Activated CD4-positive, alpha-beta T cell treated with anti-CD3 and anti-CD28 coated beads, Interleukin-2, Interleukin-6, amounts not matched to agents 100 ng/mL and 50 ng/mL, durations not matched to agents 16 hours and 8 hours (primary cell): ENCODE measurements around the gene CARS2.

ENCODE experiments used
- DNase-seq: peaks from one replicate; pipeline ENCODE4 v3.0.0-alpha.2; 2020

CARS2 gene, protein sequence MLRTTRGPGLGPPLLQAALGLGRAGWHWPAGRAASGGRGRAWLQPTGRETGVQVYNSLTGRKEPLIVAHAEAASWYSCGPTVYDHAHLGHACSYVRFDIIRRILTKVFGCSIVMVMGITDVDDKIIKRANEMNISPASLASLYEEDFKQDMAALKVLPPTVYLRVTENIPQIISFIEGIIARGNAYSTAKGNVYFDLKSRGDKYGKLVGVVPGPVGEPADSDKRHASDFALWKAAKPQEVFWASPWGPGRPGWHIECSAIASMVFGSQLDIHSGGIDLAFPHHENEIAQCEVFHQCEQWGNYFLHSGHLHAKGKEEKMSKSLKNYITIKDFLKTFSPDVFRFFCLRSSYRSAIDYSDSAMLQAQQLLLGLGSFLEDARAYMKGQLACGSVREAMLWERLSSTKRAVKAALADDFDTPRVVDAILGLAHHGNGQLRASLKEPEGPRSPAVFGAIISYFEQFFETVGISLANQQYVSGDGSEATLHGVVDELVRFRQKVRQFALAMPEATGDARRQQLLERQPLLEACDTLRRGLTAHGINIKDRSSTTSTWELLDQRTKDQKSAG

GRCh38 chr13:110705826-110706569 is at the start of gene CARS2:
Gene CARS2 (minus strand): TSS chr13:110706116. CDS start chr13:110706093, 23 bp downstream.
- peak; percentile 99 for DNase-seq

GRCh38 chr13:110748271-110748670 is 42.4 kb upstream of the CARS2 start:
- no peak for DNase-seq

- DNase-seq = no peak
These were observed 40.5 kb upstream of the CARS2 start for GRCh38 chr13:110746438-110746837.

GRCh38 chr13:110743687-110744086 is 37.8 kb upstream of the CARS2 start:
- no peak for DNase-seq

DNA sequence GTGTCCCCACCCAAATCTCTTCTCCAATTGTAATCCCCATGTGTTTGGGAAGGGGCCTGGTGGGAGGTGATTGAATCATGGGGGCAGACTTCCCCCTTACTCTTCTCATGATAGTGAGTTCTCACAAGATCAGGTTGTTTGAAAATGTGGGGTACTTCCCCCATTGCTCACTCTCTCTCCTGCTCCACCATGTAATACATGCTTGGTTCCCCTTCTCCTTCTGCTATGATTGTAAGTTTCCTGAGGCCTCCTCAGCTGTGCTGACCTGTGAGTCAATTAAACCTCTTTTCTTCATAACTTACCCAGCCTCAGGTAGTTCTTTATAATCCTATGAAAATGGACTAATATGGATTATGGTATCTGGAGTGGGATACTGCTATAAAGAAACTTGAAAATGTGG is 31.6 kb upstream of the CARS2 start:
- DNase-seq = no peak

DNA sequence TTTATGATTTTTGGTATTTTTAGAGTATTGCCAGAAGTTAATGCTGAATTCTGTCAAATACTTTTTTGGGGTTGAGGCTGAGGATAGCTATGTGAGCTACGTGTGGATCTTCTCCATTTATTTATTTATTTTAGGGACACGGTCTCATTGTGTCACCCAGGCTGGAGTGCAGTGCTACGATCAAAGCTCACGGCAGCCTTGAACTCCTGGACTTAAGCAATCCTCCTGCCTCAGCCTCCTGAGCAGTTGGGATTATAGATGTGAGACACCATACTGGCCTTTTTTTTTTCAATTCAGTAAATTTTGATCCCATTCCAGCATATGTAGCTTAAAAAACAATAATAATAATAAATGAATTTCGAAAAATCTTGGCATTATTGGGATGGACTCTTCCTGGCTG is 28.6 kb upstream of the CARS2 start:
- no peak for DNase-seq

DNA sequence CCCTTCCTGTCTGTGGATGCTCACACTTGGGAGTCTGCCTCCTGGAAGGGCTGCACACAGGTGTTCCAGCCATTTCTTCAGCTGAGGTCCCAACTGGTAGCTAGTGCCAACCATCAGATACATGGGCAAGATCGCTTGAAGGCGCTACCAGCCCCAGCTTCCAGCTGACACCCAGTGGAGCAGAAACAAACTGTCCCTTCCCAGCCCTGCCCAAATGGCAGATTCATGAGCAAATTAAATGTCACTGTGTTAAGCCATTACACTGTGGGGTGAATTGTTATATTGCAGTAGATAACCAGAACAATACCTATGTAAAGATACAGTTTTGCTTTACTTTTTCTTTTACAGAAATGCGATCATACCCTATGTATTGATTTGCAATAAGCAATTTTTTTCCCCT is 25.2 kb upstream of the CARS2 start:
- DNase-seq = no peak

DNA sequence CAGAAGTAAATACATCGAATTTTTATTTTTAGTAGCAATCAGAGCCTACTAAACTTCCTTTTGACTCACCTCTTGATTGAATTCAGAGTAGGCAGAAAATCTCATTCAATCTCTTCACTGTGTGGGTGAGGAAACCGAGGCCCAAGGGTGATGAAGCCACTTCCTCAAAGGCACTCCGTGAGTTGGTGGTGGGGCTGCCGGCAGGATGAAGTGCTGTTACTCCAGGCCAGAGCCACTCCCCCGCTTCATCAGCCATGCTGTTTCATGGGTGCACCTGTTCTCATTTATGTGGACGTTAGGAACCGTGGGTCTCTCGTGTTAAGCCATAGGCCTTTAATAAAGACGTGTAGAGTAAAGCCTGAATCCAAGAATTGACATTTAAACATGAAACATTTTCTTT is 20.8 kb upstream of the CARS2 start:
- peak; percentile 88 for DNase-seq

DNA sequence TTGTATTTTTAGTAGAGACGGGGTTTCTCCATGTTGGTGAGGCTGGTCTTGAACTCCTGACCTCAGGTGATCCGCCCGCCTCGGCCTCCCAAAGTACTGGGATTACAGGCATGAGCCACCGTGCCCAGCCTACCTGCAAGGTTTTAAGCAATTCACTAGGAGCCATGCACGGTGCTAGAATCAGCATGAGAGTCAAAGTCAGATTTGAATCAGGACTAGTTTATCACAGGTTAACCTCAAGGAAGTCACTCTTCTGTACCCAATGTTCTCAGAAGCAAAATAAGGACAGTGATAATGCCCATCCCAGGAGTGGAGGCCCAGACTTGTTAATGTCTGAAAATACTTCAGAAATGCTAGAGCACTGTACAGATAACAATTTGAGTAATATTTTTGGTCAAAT is 20.2 kb upstream of the CARS2 start:
- peak; percentile 49 for DNase-seq

- no peak for DNase-seq
These were observed 17.7 kb upstream of the CARS2 start for GRCh38 chr13:110723598-110723997.

GRCh38 chr13:110722971-110723370 is 17.1 kb upstream of the CARS2 start:
- DNase-seq = no peak

- no peak for DNase-seq
These were observed 13.3 kb upstream of the CARS2 start for GRCh38 chr13:110719036-110719710.

GRCh38 chr13:110716247-110716515 is 10.3 kb upstream of the CARS2 start:
- peak; percentile 23 for DNase-seq

DNA sequence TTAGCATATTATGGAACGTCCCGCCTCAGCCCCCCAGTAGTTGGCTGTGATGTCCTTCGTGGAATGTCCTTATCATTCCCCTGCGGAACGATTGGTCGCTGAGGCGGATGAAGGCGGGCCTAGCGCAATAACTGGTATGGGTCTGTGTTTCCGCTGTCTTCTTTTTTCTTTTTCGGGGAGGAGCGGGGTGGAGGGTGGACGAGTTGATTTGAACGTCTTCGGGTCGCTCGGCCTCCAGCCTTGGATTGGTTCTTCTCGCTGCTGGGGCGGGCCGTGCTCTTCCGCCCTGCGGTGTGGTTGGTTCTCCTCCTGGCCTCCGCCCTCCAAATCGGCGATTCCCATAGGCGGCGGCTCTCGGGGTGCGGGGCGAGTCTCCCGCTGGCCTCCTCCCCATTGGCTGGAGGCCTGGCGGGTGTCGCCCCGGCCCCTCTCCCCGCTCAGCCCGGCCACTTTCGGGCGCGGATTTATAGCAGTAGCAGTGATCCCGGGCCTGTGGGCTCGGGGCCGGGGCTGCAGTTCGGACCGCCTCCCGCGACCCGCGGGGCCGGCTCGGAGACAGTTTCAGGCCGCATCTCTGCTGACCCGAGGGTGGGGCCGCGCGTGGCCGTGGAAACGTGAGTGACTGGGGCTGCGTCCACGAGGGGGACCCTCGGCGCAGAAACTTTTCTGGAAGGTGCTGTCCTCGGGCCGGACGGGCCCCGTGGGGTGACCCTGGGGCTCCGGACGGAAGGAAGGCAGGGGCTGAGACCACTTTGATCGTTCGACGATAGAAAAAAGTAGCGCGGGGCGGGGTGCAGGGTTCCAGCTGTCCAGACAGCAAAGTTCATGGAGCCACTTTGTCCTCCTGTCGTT is 9.7 kb upstream of the CARS2 start:
- peak; percentile 99 for DNase-seq

- peak; percentile 54 for DNase-seq
These were observed 9.0 kb upstream of the CARS2 start for GRCh38 chr13:110714797-110715394.

DNA sequence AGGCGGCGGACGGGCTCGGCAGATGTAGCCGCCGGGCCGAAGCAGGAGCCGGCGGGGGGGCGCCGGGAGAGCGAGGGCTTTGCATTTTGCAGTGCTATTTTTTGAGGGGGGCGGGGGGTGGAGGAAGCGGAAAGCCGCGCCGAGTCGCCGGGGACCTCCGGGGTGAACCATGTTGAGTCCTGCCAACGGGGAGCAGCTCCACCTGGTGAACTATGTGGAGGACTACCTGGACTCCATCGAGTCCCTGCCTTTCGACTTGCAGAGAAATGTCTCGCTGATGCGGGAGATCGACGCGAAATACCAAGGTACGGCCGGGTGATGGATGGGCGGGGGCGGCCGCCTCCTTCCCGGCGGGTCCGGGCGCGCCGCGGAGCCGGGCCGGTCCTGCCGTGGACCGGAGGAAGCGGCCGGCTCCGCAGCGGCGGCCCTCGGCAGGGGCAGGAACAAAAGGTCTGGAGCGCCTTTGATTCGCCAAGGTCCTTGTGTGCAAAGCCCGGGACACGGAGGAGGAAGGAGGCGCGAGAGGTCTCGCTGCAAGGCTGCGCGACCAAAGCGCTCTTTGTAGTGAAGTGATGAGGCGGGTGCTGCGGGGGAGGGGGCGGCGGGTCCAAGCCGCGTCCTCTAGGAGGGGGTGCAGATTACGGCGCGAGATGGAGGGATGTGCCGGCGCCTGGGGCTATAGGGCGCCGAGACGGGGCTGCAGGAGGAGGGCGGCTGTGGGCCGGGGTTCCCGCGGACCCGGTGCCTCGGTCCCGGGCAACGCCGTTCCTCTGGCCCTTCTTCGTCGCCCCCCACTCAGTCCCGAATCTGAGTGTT is 8.3 kb upstream of the CARS2 start:
- DNase-seq = peak; percentile 66

DNA sequence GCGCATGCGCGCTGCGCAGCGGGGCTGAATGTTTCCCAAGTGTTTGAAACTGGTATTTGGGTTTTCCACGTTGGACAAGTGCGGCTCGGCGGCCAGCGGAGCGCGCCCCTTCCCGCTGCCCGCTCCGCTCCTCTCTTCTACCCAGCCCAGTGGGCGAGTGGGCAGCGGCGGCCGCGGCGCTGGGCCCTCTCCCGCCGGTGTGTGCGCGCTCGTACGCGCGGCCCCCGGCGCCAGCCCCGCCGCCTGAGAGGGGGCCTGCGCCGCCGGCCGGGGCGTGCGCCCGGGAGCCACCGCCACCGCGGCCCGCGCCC is 7.7 kb upstream of the CARS2 start, which contains the start of gene ING1:
ING1 (plus strand) TSS at position 59 of the 311 bp plus-strand sequence. CDS start 450 bp downstream, outside the sequence.
- DNase-seq = no peak

- DNase-seq = peak; percentile 100
These were observed 7.1 kb upstream of the CARS2 start for GRCh38 chr13:110712849-110713641.

GRCh38 chr13:110712081-110712848 is 6.3 kb upstream of the CARS2 start:
- DNase-seq = peak; percentile 92
